ENCODE results near the gene PTPRF. TPM values are rescaled to one million over a fixed set of nuclear protein-coding genes. Genes with fewer than 3 reads are reported as not detected.

The PTPRF gene
- total RNA-seq, 1 donor from 2014 or later = 520 TPM

GRCh38 chr1:43554444-43554992 is 23.8 kb downstream of the PTPRF start:
- Mint-ChIP-seq H3K4me3 (ENCODE audit: low read depth) (no peak overlapping the region), H3K9me3 (ENCODE audit: low read depth) (no peaks in the 10 kb centered on the region), H3K36me3 (ENCODE audit: insufficient read depth) (peaks cover 23% of the 10 kb centered on the region), H3K27me3 (no peaks in the 10 kb centered on the region), H3K4me1 (ENCODE audit: low read depth) (peaks cover 49% of the 10 kb centered on the region), H3K27ac (peak overlapping the region; percentile 98)
- peak; percentile 49 for TF ChIP-seq CTCF (IDR thresholded peaks at IDR 0.05; ENCODE audit: unreplicated experiment)
- no peak for DNase-seq (ENCODE audit: low spot score, unreplicated experiment)

GRCh38 chr1:43556782-43557181 is 26.1 kb downstream of the PTPRF start:
- no peak overlapping the region for H3K4me3 Mint-ChIP-seq (ENCODE audit: low read depth)
- no peak overlapping the region for H3K27ac Mint-ChIP-seq
- no peaks in the 10 kb centered on the region for H3K27me3 Mint-ChIP-seq
- no peak for DNase-seq (ENCODE audit: low spot score, unreplicated experiment)
- no peaks in the 10 kb centered on the region for H3K9me3 Mint-ChIP-seq (ENCODE audit: low read depth)
- peaks cover 18% of the 10 kb centered on the region for H3K36me3 Mint-ChIP-seq (ENCODE audit: insufficient read depth)
- no peak for TF ChIP-seq CTCF (IDR thresholded peaks at IDR 0.05; ENCODE audit: unreplicated experiment)
- peaks cover 29% of the 10 kb centered on the region for H3K4me1 Mint-ChIP-seq (ENCODE audit: low read depth)

GRCh38 chr1:43557744-43558245 is 27.1 kb downstream of the PTPRF start:
- Mint-ChIP-seq H3K27ac (no peak overlapping the region), H3K36me3 (ENCODE audit: insufficient read depth) (peaks cover 18% of the 10 kb centered on the region), H3K4me3 (ENCODE audit: low read depth) (no peak overlapping the region), H3K9me3 (ENCODE audit: low read depth) (no peaks in the 10 kb centered on the region), H3K27me3 (no peaks in the 10 kb centered on the region), H3K4me1 (ENCODE audit: low read depth) (peaks cover 21% of the 10 kb centered on the region)
- no peak for DNase-seq (ENCODE audit: low spot score, unreplicated experiment)
- no peak for TF ChIP-seq CTCF (IDR thresholded peaks at IDR 0.05; ENCODE audit: unreplicated experiment)

- Mint-ChIP-seq H3K9me3 (ENCODE audit: low read depth) (no peaks in the 10 kb centered on the region), H3K4me3 (ENCODE audit: low read depth) (no peak overlapping the region), H3K4me1 (ENCODE audit: low read depth) (peaks cover 18% of the 10 kb centered on the region), H3K27ac (no peak overlapping the region), H3K36me3 (ENCODE audit: insufficient read depth) (peaks cover 18% of the 10 kb centered on the region), H3K27me3 (no peaks in the 10 kb centered on the region)
- DNase-seq (ENCODE audit: low spot score, unreplicated experiment) = no peak
- no peak for TF ChIP-seq CTCF (IDR thresholded peaks at IDR 0.05; ENCODE audit: unreplicated experiment)
These were observed 27.7 kb downstream of the PTPRF start for GRCh38 chr1:43558346-43558841.

- H3K27me3 Mint-ChIP-seq = no peaks in the 10 kb centered on the region
- no peaks in the 10 kb centered on the region for H3K9me3 Mint-ChIP-seq (ENCODE audit: low read depth)
- TF ChIP-seq CTCF (IDR thresholded peaks at IDR 0.05; ENCODE audit: unreplicated experiment) = no peak
- H3K4me1 Mint-ChIP-seq (ENCODE audit: low read depth) = peaks cover 20% of the 10 kb centered on the region
- DNase-seq (ENCODE audit: low spot score, unreplicated experiment) = no peak
- peaks cover 8% of the 10 kb centered on the region for H3K36me3 Mint-ChIP-seq (ENCODE audit: insufficient read depth)
- no peak overlapping the region for H3K27ac Mint-ChIP-seq
- no peak overlapping the region for H3K4me3 Mint-ChIP-seq (ENCODE audit: low read depth)
These were observed 29.0 kb downstream of the PTPRF start for GRCh38 chr1:43559714-43560113.
